Measurements from ENCODE around the gene KLRG1. TPM values are rescaled to one million over a fixed set of nuclear protein-coding genes. Genes with fewer than 3 reads are reported as not detected.

The KLRG1 gene
- polyA plus RNA-seq, 1 experiment: 0.43 TPM

DNA sequence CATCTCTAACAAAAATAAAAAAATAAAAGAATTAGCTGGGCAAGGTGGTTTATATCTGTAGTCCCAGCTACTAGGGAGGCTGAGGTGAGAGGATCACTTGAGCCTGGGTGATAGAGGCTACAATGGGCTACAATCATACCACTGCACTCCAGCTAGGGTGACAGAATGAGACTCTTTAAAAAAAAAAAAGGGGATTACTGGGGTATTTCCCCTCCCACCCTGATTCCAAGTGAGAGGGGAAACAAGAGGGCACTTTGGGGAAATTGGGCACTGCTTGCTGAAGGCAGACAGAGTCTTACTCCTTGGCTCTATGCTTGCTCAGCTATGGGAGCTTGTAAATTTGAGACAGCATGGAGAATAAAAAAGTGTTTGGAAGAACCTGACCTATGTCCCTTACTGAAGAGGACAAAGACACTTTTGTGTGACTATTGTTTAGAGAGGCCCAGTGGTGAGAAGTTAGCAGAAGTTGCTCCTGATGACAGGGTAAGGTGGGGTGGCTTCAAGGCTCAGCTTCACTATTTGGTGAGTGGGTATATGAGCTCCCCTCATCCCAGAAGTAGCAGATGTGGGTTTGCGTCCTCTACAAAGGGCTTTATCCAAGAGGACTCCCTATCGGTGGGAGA, 44.0 kb downstream of the KLRG1 start:
- CTCF ChIA-PET: interaction anchor here (0.6 to 1.3 kb wide), 3 partner anchors 16 to 373 kb away, joined by 3 to 4 read pairs (median 3); no protein-coding TSS in a partner anchor
- H3K27me3 ChIP-seq (ENCODE audit: control insufficient read depth, insufficient read depth, low read length): no peaks in the 10 kb centered on the region
- H3K36me3 ChIP-seq (ENCODE audit: control insufficient read depth, insufficient read depth, low read length): no peaks in the 10 kb centered on the region
- TF ChIP-seq, protein P1, sequence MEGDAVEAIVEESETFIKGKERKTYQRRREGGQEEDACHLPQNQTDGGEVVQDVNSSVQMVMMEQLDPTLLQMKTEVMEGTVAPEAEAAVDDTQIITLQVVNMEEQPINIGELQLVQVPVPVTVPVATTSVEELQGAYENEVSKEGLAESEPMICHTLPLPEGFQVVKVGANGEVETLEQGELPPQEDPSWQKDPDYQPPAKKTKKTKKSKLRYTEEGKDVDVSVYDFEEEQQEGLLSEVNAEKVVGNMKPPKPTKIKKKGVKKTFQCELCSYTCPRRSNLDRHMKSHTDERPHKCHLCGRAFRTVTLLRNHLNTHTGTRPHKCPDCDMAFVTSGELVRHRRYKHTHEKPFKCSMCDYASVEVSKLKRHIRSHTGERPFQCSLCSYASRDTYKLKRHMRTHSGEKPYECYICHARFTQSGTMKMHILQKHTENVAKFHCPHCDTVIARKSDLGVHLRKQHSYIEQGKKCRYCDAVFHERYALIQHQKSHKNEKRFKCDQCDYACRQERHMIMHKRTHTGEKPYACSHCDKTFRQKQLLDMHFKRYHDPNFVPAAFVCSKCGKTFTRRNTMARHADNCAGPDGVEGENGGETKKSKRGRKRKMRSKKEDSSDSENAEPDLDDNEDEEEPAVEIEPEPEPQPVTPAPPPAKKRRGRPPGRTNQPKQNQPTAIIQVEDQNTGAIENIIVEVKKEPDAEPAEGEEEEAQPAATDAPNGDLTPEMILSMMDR (IDR thresholded peaks at IDR 0.05; ENCODE audit: insufficient read depth, low read depth, low read length): no peak
- POLR2A ChIA-PET: no interaction called here
- DNase-seq (ENCODE audit: low read depth): no peak
- no peak overlapping the region for H3K4me3 ChIP-seq (ENCODE audit: low read depth, low read length)

- Histone ChIP-seq H3K36me3 (ENCODE audit: control insufficient read depth, insufficient read depth, low read length) (no peaks in the 10 kb centered on the region), H3K4me3 (ENCODE audit: low read depth, low read length) (no peak overlapping the region), H3K27me3 (ENCODE audit: control insufficient read depth, insufficient read depth, low read length) (no peaks in the 10 kb centered on the region)
- CTCF ChIA-PET: interaction anchor here (1.0 kb wide), 1 partner anchor 15 kb away, joined by 4 read pairs; no protein-coding TSS in a partner anchor
- POLR2A ChIA-PET: no interaction called here
- no peak for DNase-seq (ENCODE audit: low read depth)
- TF ChIP-seq, protein P1 (IDR thresholded peaks at IDR 0.05; ENCODE audit: insufficient read depth, low read depth, low read length): no peak
These were observed 44.7 kb downstream of the KLRG1 start for GRCh38 chr12:9034095-9034494.

GRCh38 chr12:9036227-9036626, 46.9 kb downstream of the KLRG1 start:
- H3K4me3 ChIP-seq (ENCODE audit: low read depth, low read length): no peak overlapping the region
- TF ChIP-seq, protein P1 (IDR thresholded peaks at IDR 0.05; ENCODE audit: insufficient read depth, low read depth, low read length): no peak
- ChIA-PET POLR2A (no interaction called here), CTCF (interaction anchor here (0.7 to 4.1 kb wide), 4 partner anchors 9 to 492 kb away, joined by 3 to 24 read pairs (median 4); no protein-coding TSS in a partner anchor)
- no peaks in the 10 kb centered on the region for H3K36me3 ChIP-seq (ENCODE audit: control insufficient read depth, insufficient read depth, low read length)
- no peak for DNase-seq (ENCODE audit: low read depth)
- no peaks in the 10 kb centered on the region for H3K27me3 ChIP-seq (ENCODE audit: control insufficient read depth, insufficient read depth, low read length)

DNA sequence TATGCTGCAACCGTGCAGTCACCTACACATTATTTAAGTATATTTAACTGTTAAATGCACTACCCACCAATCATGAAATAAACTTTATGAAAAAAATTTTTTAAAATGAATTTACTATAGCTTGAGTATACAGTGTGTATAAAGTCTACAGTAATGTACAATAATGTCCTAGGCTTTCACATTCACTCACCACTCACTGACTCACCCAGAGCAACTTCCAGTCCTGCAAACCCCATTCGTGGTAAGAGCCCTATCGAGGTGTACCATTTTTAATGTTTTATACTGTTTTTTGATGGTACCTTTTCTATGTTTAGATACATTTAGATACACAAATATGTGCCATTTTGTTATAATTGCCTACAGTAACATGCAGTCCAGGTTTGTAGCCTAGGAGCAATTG, 48.1 kb downstream of the KLRG1 start:
- ChIA-PET CTCF (interaction anchor here (0.7 to 4.1 kb wide), 4 partner anchors 13 to 494 kb away, joined by 3 to 24 read pairs (median 5); no protein-coding TSS in a partner anchor), POLR2A (no interaction called here)
- no peak for DNase-seq (ENCODE audit: low read depth)
- Histone ChIP-seq H3K36me3 (ENCODE audit: control insufficient read depth, insufficient read depth, low read length) (no peaks in the 10 kb centered on the region), H3K4me3 (ENCODE audit: low read depth, low read length) (no peak overlapping the region), H3K27me3 (ENCODE audit: control insufficient read depth, insufficient read depth, low read length) (no peaks in the 10 kb centered on the region)
- TF ChIP-seq, protein P1 (IDR thresholded peaks at IDR 0.05; ENCODE audit: insufficient read depth, low read depth, low read length): no peak

- CTCF ChIA-PET: interaction anchor here (1.0 to 4.1 kb wide), 8 partner anchors 10 to 495 kb away, joined by 3 to 24 read pairs (median 4); no protein-coding TSS in a partner anchor
- POLR2A ChIA-PET: no interaction called here
- H3K4me3 ChIP-seq (ENCODE audit: low read depth, low read length): no peak overlapping the region
- TF ChIP-seq, protein P1 (IDR thresholded peaks at IDR 0.05; ENCODE audit: insufficient read depth, low read depth, low read length): peak; percentile 66
- no peak for DNase-seq (ENCODE audit: low read depth)
- no peaks in the 10 kb centered on the region for H3K27me3 ChIP-seq (ENCODE audit: control insufficient read depth, insufficient read depth, low read length)
- no peaks in the 10 kb centered on the region for H3K36me3 ChIP-seq (ENCODE audit: control insufficient read depth, insufficient read depth, low read length)
These were observed 50.1 kb downstream of the KLRG1 start for GRCh38 chr12:9039397-9039977.
